ENCODE measurements around the gene MRPL53. TPM values are rescaled to one million over a fixed set of nuclear protein-coding genes. Genes with fewer than 3 reads are reported as not detected.
A peak's percentile ranks its signal among the peaks of the same experiment; 100 is the strongest.

Gene MRPL53
- total and polyA plus RNA-seq, 2 of the 13 experiments (the other 11 are each of a cell fraction or from before 2014, with no cell fraction given): 34.3 to 51.9 TPM

DNA sequence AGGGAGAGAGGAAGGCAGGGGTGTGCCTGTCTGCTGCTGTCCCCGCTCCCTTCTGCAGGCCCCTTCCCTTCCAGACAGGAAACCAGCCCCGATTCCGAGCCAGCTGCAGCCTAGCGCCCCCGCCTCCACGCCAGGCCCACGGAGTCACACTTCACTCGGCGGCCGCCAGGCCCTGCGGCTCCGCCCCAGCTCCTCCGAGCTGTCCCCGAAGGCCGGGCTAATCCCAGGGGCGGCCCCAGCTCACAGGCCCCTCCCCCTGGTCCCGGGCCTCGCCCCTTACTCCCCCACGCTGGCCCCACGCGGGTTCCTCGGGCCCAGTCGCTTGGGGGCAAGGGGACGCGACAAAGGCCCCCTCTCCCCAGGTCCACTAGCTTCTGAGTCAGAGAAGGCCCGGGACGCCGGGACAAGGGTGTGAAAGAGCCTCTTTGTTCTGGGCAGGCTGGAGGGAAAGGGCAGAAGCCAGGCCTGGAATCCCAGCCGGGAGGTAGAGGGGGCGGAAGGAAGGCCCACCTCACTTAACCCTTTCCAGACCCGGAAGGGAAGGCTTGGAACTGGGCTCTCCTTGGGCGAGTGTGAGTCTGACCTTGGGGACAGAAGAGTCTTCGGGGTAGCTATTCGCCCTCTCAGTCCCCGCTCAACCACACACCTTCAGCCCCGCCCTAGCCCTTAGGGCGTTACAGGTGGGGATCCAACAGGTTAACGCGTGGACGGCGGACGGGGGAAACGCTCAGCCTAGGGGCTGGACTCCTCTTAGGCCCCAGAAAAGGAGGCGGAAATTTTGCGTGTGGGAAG lies 31.9 kb downstream of the MRPL53 start (continued):
- TF ChIP-seq ZNF644 (CRISPR knock-in tag; IDR thresholded peaks at IDR 0.05; ENCODE audit: low read depth) (no peak), NFIC (IDR thresholded peaks at IDR 0.05; ENCODE audit: low read length) (no peak; the same call in 1 of the 2 replicates), ZNF44 (CRISPR knock-in tag; IDR thresholded peaks at IDR 0.05) (peak; percentile 22; the same call in 1 of the 2 replicates), U2AF1 (optimal IDR thresholded peaks at IDR 0.05; ENCODE audit: low read depth, low read length) (no peak), ARNT (IDR thresholded peaks at IDR 0.05) (no peak), SMAD3 (CRISPR knock-in tag; IDR thresholded peaks at IDR 0.05) (peak; percentile 87; the same call in 1 of the 2 replicates), HNRNPL (IDR thresholded peaks at IDR 0.05; ENCODE audit: low read depth, low read length) (peak; percentile 84), CREM (IDR thresholded peaks at IDR 0.05) (0 out of 2 replicates have a peak, but pooled peaks have one; percentile 48), CREM (CRISPR knock-in tag; IDR thresholded peaks at IDR 0.05) (no peak), ZNF121 (CRISPR knock-in tag; IDR thresholded peaks at IDR 0.05) (peak; percentile 64; the same call in 1 of the 2 replicates), USF2 (IDR thresholded peaks at IDR 0.05; ENCODE audit: low read depth, low read length) (no peak), USF2 (CRISPR knock-in tag; IDR thresholded peaks at IDR 0.05; ENCODE audit: borderline replicate concordance) (no peak; the same call in 1 of the 2 replicates), BATF2 (CRISPR knock-in tag; IDR thresholded peaks at IDR 0.05) (peak; percentile 76), NFE2L1 (CRISPR knock-in tag; IDR thresholded peaks at IDR 0.05; ENCODE audit: borderline replicate concordance) (0 out of 2 replicates have a peak, but pooled peaks have one; percentile 17), MAFK (conservative IDR thresholded peaks at IDR 0.05 in 1 of 2, IDR thresholded peaks at IDR 0.05 in 1 of 2; ENCODE audit: low read length in 2 of 2) (no peak), MTA1 (CRISPR knock-in tag; IDR thresholded peaks at IDR 0.05; ENCODE audit: borderline replicate concordance) (peak; percentile 98), ZNF468 (CRISPR knock-in tag; IDR thresholded peaks at IDR 0.05) (no peak), MNT (IDR thresholded peaks at IDR 0.05) (no peak)
- TF ChIP-seq, protein P1, sequence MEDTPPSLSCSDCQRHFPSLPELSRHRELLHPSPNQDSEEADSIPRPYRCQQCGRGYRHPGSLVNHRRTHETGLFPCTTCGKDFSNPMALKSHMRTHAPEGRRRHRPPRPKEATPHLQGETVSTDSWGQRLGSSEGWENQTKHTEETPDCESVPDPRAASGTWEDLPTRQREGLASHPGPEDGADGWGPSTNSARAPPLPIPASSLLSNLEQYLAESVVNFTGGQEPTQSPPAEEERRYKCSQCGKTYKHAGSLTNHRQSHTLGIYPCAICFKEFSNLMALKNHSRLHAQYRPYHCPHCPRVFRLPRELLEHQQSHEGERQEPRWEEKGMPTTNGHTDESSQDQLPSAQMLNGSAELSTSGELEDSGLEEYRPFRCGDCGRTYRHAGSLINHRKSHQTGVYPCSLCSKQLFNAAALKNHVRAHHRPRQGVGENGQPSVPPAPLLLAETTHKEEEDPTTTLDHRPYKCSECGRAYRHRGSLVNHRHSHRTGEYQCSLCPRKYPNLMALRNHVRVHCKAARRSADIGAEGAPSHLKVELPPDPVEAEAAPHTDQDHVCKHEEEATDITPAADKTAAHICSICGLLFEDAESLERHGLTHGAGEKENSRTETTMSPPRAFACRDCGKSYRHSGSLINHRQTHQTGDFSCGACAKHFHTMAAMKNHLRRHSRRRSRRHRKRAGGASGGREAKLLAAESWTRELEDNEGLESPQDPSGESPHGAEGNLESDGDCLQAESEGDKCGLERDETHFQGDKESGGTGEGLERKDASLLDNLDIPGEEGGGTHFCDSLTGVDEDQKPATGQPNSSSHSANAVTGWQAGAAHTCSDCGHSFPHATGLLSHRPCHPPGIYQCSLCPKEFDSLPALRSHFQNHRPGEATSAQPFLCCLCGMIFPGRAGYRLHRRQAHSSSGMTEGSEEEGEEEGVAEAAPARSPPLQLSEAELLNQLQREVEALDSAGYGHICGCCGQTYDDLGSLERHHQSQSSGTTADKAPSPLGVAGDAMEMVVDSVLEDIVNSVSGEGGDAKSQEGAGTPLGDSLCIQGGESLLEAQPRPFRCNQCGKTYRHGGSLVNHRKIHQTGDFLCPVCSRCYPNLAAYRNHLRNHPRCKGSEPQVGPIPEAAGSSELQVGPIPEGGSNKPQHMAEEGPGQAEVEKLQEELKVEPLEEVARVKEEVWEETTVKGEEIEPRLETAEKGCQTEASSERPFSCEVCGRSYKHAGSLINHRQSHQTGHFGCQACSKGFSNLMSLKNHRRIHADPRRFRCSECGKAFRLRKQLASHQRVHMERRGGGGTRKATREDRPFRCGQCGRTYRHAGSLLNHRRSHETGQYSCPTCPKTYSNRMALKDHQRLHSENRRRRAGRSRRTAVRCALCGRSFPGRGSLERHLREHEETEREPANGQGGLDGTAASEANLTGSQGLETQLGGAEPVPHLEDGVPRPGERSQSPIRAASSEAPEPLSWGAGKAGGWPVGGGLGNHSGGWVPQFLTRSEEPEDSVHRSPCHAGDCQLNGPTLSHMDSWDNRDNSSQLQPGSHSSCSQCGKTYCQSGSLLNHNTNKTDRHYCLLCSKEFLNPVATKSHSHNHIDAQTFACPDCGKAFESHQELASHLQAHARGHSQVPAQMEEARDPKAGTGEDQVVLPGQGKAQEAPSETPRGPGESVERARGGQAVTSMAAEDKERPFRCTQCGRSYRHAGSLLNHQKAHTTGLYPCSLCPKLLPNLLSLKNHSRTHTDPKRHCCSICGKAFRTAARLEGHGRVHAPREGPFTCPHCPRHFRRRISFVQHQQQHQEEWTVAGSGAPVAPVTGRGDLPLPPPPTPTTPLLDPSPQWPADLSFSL (CRISPR knock-in tag; IDR thresholded peaks at IDR 0.05): peak; percentile 65; the same call in 1 of the 2 replicates

Measured in HepG2 (cell line).